ENCODE measurements around the gene TMEM86B. TPM values are rescaled to one million over a fixed set of nuclear protein-coding genes. Genes with fewer than 3 reads are reported as not detected.

Gene TMEM86B
- total and polyA plus RNA-seq, 3 donors from 2014 or later: 12.8 to 13.9 (median 13.4) TPM

DNA sequence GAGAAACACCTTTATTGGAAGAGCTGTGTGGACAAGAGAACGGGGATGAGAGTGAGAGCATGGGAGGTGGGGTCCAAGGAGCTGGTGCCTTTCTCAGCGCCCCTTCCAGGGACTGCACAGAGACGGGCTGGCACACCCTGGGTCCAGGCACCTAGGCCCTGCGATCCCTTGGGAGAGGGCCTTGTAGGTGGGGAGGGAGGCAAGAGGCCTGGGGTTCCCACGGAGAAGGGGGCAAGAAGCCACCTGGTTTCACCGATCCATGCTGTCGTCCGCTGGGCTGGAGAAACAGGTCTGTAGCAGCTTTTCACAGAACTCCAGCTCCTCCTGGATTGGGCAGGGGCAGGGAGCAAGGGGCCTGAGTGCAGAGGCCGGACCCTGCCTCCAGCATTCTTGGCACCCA, 33.8 kb upstream of the TMEM86B start:
- no peaks in the 10 kb centered on the region for H3K36me3 ChIP-seq (ENCODE audit: low read depth, missing control alignments)
- TF ChIP-seq, protein P1, sequence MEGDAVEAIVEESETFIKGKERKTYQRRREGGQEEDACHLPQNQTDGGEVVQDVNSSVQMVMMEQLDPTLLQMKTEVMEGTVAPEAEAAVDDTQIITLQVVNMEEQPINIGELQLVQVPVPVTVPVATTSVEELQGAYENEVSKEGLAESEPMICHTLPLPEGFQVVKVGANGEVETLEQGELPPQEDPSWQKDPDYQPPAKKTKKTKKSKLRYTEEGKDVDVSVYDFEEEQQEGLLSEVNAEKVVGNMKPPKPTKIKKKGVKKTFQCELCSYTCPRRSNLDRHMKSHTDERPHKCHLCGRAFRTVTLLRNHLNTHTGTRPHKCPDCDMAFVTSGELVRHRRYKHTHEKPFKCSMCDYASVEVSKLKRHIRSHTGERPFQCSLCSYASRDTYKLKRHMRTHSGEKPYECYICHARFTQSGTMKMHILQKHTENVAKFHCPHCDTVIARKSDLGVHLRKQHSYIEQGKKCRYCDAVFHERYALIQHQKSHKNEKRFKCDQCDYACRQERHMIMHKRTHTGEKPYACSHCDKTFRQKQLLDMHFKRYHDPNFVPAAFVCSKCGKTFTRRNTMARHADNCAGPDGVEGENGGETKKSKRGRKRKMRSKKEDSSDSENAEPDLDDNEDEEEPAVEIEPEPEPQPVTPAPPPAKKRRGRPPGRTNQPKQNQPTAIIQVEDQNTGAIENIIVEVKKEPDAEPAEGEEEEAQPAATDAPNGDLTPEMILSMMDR (IDR thresholded peaks at IDR 0.05): no peak
- no peak for TF ChIP-seq POLR2A (IDR thresholded peaks at IDR 0.05)
- H3K4me1 ChIP-seq: peaks cover 6% of the 10 kb centered on the region
- H3K9me3 ChIP-seq: no peaks in the 10 kb centered on the region
- 61 to 74% methylated on average over 8 to 9 of the region's 9 CpGs for whole genome bisulfite sequencing, 2 donors
- H3K27ac ChIP-seq: no peak overlapping the region
- H3K4me3 ChIP-seq: no peak overlapping the region
- intact Hi-C loops (cut with DNase I; ENCODE audit: low total_unique reads): no loop called here
- DNase-seq: no peak
- H3K27me3 ChIP-seq: no peaks in the 10 kb centered on the region

DNA sequence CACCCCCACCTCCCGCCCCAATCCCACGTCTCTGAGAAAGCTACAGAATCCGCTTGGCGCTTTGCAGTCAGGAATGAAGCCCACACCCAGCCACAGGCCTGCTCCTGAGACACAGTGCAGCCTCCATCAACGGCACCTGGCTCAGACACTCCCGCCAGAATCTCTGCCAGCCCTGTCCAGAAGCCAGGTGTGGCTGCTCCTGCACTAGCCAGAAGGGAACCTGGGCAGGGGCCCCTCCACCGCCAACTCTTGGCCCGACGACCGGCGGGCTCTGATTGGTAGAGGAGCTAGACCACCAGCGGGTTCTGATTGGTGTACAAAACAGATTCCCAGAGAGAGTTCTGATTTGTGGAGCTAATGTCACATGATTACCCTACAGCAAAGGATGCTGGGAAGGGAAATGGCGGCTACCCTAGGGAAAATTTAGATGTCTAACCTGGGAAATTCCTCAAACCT, 33.1 kb upstream of the TMEM86B start:
- H3K27me3 ChIP-seq: no peaks in the 10 kb centered on the region
- intact Hi-C loops (cut with DNase I; ENCODE audit: low total_unique reads): no loop called here
- peaks cover 7% of the 10 kb centered on the region for H3K4me1 ChIP-seq
- DNase-seq: peak; percentile 80
- no peak for TF ChIP-seq POLR2A (IDR thresholded peaks at IDR 0.05)
- TF ChIP-seq, protein P1 (IDR thresholded peaks at IDR 0.05): no peak
- no peak overlapping the region for H3K27ac ChIP-seq
- H3K9me3 ChIP-seq: no peaks in the 10 kb centered on the region
- peak overlapping the region in 1 of 2 donors; percentile 39 for H3K4me3 ChIP-seq
- 77 to 86% methylated on average over 10 to 13 of the region's 13 CpGs for WGBS, 2 donors
- H3K36me3 ChIP-seq (ENCODE audit: low read depth, missing control alignments): no peaks in the 10 kb centered on the region

DNA sequence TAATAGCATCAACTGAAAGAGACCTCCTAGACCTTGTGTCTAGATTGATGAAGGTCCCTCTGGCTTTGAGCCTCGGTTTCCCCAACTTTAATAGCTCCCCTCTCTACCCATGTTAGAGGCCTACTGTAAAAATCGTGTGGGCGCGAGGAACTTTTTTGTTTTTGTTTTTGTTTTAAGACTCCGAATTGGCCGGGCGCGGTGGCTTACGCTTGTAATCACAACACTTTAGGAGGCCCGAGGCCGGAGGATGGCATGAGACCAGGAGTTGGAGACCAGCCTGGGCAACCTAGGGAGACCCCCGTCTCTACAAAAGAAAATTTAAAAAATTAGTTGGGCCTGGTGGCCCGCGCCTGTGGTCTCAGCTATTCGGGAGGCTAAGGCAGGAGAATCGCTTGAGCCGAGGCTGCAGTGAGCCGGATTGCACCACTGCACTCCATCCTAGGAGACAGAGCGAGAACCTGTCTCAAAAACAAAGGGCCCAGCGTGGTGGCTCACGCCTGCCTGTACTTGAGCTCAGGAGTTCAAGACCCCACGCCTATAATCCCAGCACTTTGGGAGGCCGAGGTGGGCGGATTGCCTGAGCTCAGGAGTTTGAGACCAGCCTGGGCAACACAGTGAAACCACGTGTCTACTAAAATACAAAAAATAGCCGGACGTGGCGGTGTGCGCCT, 31.1 kb upstream of the TMEM86B start:
- no peak for DNase-seq

DNA sequence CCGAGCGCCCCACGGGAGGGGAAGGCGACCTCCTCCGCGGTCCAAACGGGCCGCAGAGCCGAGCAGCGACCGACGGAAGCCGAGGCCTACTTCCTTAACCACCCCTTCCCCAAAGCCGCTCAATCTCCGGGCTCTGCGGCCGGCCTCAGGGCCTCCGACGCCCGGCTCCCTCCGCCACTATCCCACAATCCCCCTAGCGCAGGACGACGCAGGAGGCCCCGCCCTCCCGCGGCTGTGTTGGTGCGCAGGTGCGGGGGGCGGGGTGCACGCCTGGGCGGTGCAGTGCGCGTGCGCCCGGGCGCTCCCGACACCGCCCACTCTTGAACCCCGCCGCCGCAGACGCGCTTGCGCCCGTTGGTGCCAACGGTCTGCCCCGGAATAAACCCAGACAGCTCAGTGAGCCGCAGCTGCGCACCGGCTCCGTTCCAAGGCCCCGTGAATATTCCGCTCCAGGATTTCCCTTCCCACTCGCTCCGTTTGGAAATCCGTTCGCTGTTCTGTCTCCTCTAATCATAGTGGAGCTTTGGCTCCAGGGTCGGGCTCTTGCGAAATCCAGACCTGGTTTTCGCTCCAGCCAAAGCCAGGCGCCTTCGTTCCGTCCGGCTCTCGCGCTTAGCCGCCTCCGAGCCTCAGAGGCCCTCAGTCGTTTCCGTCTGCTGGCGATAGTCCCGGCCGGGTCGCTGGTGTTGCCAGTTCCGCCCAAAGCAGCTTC, 30.4 kb upstream of the TMEM86B start, which contains the start of gene PPP6R1:
Gene PPP6R1, minus strand, starts transcription at position 190 of the 712 bp plus-strand sequence. CDS start 11,914 bp downstream, outside the sequence.
- Histone ChIP-seq H3K36me3 (ENCODE audit: low read depth, missing control alignments) (no peaks in the 10 kb centered on the region), H3K27me3 (no peaks in the 10 kb centered on the region), H3K27ac (peak within 1 kb of the TSS; percentile 88 to 97), H3K4me1 (peaks cover 31% of the 10 kb centered on the region), H3K9me3 (no peaks in the 10 kb centered on the region), H3K4me3 (peak within 1 kb of the TSS; percentile 93 to 98)
- DNase-seq: peak; percentile 98
- TF ChIP-seq, protein P1 (IDR thresholded peaks at IDR 0.05): no peak
- TF ChIP-seq POLR2A (IDR thresholded peaks at IDR 0.05): peak; percentile 65
- 0 to 1% methylated on average over 45 to 71 of the region's 76 CpGs for whole genome bisulfite sequencing, 2 donors
- intact Hi-C loops (cut with DNase I; ENCODE audit: low total_unique reads): no loop called here

More for the DNA sequence above, 31.1 kb upstream of the TMEM86B start:
- intact Hi-C loops (cut with DNase I; ENCODE audit: low total_unique reads): no loop called here
- peak overlapping the region; percentile 88 to 97 for H3K27ac ChIP-seq
- WGBS, 2 donors: 24 to 38% methylated on average over 29 of the region's 29 CpGs
- no peaks in the 10 kb centered on the region for H3K9me3 ChIP-seq
- TF ChIP-seq POLR2A (IDR thresholded peaks at IDR 0.05): no peak
- TF ChIP-seq, protein P1 (IDR thresholded peaks at IDR 0.05): no peak
- peaks cover 25% of the 10 kb centered on the region for H3K4me1 ChIP-seq
- H3K27me3 ChIP-seq: no peaks in the 10 kb centered on the region
- H3K4me3 ChIP-seq: peak overlapping the region; percentile 93 to 98
- H3K36me3 ChIP-seq (ENCODE audit: low read depth, missing control alignments): no peaks in the 10 kb centered on the region

Data from testis (tissue), 3 donors.